HG03135 (cell line): ENCODE data around the gene ZNF782.
"Not testable (repeated sequence)": the region's sequence is repeated elsewhere in the genome, so short reads cannot be mapped to it uniquely, and the experiment has no call there.

Experiments
- ATAC-seq: cut with Tn5 transposase; IDR thresholded peaks from one replicate; pipeline ENCODE4 v1.9.1; 2021; ENCODE audit warnings: mild to moderate bottlenecking, moderate library complexity; ENCODE audit not compliant: unreplicated experiment

ZNF782 gene

DNA sequence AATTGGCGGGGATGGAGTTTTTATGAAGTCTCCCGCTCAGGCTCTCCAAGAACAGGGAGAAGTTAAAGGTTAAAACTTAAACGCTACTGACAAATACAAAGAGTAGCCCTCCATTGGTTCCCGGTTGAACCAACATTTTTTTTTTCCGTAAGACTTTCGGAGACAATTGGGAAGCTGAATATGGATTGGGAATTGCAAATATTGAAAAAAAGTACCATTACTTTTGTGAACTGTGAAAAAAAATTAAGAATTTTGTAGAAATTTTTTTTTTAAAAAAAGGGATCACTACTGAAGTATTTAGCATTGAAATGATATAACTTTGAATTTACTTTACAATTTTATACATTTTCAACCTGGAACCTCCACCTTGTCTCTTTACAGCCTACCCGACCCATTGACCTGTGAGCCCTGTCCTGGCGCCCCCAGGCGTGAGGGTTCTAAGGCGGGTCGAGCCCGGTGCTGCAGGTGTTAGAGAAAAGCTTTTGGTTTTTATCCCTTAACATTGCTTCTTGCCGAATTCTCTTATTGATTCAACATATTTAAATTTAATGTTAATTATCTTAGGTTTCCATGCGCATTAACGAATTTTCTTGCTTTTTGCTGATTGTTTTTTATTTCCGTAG lies 448 bp upstream of the ZNF782 start:
- ATAC-seq, result no peak

- no peak for ATAC-seq
Measured at GRCh38 chr9:96852676-96853075, 1.6 kb downstream of the ZNF782 start.

DNA sequence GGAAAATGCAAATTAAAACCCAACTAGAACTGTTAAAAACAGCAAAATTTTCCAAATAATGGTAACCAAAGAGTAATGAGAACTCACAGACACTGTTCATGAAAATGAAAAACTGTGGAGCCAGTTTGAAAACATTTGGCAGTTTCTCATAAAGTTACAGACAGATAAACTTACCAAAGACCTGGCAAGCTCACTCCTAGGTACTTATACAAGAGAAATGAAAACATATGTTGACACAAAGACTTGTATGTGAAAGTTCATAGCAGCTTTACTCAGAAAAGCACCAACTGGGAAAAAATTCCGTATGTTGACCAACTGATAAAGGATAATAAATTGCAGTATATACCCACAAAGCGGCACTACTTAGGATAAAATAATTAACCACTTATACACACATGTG lies 10.3 kb downstream of the ZNF782 start:
- ATAC-seq, result no peak

DNA sequence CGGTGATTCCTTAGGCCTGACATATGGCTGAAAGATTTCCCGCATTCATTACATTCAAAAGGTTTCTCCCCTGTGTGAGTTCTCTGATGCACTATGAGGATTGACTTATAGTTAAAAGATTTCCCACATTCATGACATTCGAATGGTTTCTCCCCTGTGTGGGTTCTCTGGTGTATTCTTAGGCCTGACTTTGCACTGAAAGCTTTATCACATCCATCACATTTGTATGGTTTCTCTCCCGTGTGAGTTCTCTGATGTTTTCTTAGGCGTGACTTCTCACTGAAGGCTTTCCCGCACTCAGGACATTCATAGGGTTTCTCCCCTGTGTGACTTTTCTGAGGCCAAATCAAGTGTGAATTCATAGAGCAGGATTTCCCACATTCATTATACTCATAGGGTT lies 35.8 kb downstream of the ZNF782 start:
- ATAC-seq, result no peak

DNA sequence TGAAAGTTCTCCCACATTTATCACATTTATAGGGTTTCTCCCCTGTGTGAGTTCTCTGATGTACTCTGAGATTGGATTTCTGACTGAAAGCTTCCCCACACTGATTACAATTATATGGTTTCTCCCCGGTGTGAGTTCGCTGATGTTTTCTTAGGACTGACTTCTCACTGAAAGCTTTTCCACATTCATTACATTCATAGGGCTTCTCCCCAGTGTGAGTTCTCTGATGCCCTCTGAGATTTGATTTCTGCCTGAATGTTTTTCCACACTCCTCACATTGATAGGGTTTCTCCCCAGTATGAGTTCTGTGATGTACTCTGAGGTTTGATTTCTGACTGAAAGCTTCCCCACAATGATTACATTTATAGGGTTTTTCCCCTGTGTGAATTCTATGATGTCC lies 36.3 kb downstream of the ZNF782 start:
- ATAC-seq, result no peak

DNA sequence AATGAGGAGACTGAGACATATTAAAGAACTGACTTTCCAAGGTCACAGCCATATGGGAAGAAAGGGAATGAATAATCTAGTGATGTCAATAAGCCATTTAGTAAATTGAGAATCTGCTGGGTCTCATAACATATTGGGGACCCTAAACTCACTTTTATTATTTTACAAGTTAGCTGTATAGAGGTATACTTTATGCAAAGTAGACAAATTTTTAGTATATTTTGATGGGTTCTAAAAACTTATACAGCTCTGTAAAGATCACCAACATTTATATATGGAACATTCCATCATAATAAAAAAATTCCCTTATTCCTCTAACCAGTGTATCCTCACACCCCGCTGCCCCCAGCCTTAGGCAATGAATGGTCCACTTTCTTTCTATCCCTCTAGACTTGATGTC lies 40.7 kb downstream of the ZNF782 start:
- no peak for ATAC-seq

DNA sequence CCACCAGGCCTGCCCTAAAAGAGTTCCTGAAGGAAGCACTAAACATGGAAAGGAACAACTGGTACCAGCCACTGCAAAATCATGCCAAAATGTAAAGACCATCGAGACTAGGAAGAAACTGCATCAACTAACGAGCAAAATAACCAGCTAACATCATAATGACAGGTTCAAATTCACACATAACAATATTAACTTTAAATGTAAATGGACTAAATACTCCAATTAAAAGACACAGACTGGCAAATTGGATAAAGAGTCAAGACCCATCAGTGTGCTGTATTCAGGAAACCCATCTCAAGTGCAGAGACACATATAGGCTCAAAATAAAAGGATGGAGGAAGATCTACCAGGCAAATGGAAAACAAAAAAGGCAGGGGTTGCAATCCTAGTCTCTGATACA lies 55.4 kb downstream of the ZNF782 start:
- ATAC-seq, result not testable (repeated sequence)

DNA sequence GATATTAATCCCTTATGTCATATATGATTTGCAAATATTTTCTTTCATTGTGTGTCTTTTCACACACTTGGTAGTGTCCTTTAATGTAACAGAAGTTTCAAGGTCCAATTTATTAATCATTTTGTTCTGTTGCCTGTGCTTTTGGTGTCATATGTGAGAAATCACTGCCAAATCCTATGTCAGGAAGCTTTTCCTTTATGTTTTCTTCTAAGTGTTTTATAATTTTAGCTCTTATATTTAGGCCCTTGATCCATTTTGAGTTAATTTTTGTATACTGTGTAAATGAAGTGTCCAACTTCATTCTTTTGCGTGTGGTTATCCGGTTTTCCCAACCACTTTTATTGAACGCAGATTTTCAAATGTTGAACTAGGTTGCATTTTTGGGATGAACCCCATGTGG lies 70.3 kb downstream of the ZNF782 start:
- no peak for ATAC-seq

- no peak for ATAC-seq
Measured at GRCh38 chr9:96782235-96782634, 72.1 kb downstream of the ZNF782 start.

DNA sequence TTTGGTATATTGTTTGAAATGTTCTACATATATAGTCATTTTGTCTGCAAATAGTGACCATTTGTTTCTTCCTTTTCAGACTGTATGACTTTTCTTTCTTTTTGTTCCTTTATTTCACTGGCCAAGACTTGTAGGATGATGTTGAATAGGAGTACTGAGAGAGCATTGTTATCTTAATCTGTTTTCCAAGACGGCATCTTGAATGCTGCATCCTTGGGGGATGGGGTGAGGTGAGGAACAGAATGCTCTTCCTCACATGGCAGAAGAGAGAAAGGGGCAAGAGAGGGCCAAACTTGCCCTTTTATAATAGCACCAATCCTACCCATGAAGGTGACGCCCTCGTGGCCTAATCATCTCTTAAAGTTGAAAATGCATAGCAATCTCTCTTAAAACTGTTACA lies 72.8 kb downstream of the ZNF782 start:
- no peak for ATAC-seq

DNA sequence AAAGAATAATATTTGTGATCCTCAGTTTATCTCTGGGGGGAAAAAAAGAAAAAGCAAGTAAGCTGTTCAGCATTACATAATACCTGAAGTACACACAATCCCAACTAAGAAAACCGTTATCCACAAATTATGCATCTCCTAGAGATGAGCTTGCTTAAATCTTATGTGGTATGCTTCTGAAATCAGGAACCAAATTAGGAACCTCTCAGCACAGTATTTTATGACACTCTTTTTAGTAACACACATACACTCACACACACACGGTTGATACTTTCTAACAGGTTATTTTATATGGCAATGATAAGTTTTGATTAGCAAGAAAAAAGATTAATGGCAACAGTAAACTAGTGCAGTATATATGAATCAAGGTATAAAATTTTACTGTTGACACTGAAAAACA lies 75.2 kb downstream of the ZNF782 start:
- no peak for ATAC-seq

- no peak for ATAC-seq
Measured at GRCh38 chr9:96777426-96777864, 76.9 kb downstream of the ZNF782 start.

DNA sequence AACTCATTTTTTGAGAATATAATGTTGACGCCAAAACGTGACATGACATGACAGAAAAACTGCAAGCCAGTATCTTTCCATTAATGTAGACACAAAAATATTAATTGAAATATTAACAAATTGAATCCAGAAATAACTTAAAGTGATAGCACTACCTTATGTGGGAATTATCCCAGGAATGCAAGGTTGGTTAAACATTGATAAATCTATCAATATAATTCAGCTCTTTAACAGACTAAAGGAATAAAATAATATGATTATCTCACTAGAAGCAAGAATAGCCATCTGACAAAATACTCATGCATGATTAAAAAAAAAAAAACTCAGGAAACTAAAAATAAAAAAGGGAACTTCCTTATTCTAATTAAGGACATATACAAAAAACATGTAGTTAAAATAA lies 83.2 kb downstream of the ZNF782 start:
- no peak for ATAC-seq

DNA sequence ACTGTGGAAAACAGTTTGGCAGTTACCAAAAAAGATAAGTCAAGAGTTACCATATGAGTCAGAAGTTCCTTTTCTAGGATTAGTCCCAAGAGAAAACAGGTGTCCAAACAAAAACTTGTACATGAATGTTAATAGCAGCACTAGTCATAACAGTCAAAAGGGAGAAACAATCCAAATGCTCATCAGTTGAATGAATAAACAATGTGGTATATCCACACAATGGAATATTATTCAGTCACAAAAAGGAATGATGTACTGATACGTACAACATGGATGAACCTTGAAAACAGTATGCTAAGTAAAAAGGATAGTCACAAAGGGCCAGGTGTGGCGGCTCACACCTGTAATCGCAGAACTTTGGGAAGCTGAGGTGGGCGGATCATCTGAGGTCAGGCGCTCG lies 84.3 kb downstream of the ZNF782 start:
- no peak for ATAC-seq
